Muscle layer of duodenum (tissue), 2 donors: ENCODE results near the gene FNDC3B.

Source experiments
- H3K27ac ChIP-seq: one replicate; pipeline ENCODE4 v1.7.0; 2013; ENCODE audit warnings: mild to moderate bottlenecking, low read length
- H3K27me3 ChIP-seq: one replicate; pipeline ENCODE4 v1.7.0; 2013; ENCODE audit warnings: low read depth, mild to moderate bottlenecking, control low read depth, low read length
- H3K36me3 ChIP-seq, 2 donors: one replicate each; pipeline ENCODE4 v1.7.0; 2013; ENCODE audit warnings: low read length in 2 of 2, control low read depth in 1 of 2, mild to moderate bottlenecking in 1 of 2; ENCODE audit not compliant: insufficient read depth in 2 of 2, control insufficient read depth in 1 of 2
- H3K4me1 ChIP-seq, 2 donors: one replicate each; pipeline ENCODE4 v1.7.0; 2013; ENCODE audit warnings: low read length in 2 of 2, mild to moderate bottlenecking in 2 of 2, control low read depth in 1 of 2, moderate library complexity in 1 of 2; ENCODE audit not compliant: insufficient read depth in 2 of 2, control insufficient read depth in 1 of 2
- H3K4me3 ChIP-seq, 2 donors: one replicate each; pipeline ENCODE4 v1.7.0; 2013; ENCODE audit warnings: low read length in 2 of 2, low read depth in 1 of 2, mild to moderate bottlenecking in 1 of 2
- H3K9me3 ChIP-seq, 2 donors: one replicate each; pipeline ENCODE4 v1.7.0; 2013; ENCODE audit warnings: low read length in 2 of 2, control low read depth in 1 of 2, mild to moderate bottlenecking in 1 of 2; ENCODE audit not compliant: control insufficient read depth in 1 of 2
- donor health status: healthy.

The FNDC3B gene

DNA sequence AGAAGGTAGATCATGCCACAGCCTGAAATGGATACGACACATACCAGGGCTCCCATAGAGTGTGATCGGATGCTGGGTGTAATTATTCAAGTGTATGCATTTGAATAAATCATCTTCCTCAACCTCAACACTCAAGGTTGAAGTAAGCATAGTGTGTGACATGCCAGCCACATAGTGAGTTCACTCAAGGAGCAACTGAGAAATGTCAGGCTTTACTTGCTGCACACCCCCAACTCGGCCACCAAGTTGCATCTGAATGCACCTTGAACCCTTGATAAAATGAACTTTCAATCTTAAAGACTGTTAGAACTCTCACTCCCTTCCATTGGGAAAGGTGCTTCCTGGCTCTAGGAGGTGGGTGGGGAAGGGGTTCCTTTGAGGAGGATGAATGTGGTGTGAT is 287.6 kb downstream of the FNDC3B start:
- no peak overlapping the region for H3K4me3 ChIP-seq
- no peaks in the 10 kb centered on the region for H3K9me3 ChIP-seq
- H3K36me3 ChIP-seq = peaks cover 41 to 44% of the 10 kb centered on the region in 2 donors
- H3K27ac ChIP-seq = no peak overlapping the region
- peaks cover 0 to 5% of the 10 kb centered on the region in 2 donors for H3K4me1 ChIP-seq
- no peaks in the 10 kb centered on the region for H3K27me3 ChIP-seq

DNA sequence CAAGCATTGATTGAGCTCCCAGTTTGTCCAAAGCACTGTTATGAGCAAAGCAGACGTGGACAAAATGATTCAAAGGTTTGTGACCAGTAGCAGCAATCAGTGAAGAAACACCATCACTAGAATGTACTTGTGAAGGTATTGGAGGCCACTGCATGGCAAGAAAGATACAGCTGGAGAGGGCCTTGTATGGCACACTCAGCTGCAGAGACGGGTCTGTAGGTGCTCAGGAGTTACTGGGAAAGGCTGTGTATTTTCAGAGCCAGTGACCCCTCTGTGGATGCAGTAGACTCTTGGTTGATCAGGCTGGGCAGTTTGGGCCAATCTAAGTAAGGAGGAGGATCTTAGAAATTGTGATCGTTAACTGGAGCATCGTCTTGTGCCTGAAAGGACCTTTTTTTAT is 288.9 kb downstream of the FNDC3B start:
- no peaks in the 10 kb centered on the region for H3K9me3 ChIP-seq
- H3K4me1 ChIP-seq = peaks cover 0 to 5% of the 10 kb centered on the region in 2 donors

DNA sequence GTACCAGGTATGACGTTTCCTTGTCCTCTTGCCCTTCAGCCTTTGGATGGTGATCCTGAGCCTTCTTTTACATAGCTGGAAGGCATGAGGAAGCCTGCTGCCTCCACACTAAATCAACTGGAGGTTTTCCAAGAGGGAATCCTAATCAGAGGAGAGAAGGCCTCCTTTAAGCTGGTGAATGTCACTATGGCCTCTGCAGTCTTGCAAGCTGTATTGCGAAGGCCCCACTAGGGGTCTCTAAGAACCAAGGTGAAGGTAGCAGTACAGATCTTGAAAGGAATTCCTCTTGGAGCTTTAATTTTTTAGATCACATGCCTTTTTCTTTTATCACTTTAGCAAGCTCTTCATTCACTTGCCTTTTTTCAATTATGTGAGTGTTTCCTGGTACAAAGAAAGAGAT is 289.7 kb downstream of the FNDC3B start:
- Histone ChIP-seq H3K4me3 (no peak overlapping the region), H3K4me1 (no peaks in the 10 kb centered on the region), H3K9me3 (no peaks in the 10 kb centered on the region), H3K27ac (no peak overlapping the region), H3K27me3 (no peaks in the 10 kb centered on the region), H3K36me3 (peaks cover 40 to 52% of the 10 kb centered on the region in 2 donors)

More for the DNA sequence above, 288.9 kb downstream of the FNDC3B start:
- no peaks in the 10 kb centered on the region for H3K27me3 ChIP-seq
- no peak overlapping the region for H3K27ac ChIP-seq
- peaks cover 36 to 46% of the 10 kb centered on the region in 2 donors for H3K36me3 ChIP-seq
- H3K4me3 ChIP-seq = no peak overlapping the region

DNA sequence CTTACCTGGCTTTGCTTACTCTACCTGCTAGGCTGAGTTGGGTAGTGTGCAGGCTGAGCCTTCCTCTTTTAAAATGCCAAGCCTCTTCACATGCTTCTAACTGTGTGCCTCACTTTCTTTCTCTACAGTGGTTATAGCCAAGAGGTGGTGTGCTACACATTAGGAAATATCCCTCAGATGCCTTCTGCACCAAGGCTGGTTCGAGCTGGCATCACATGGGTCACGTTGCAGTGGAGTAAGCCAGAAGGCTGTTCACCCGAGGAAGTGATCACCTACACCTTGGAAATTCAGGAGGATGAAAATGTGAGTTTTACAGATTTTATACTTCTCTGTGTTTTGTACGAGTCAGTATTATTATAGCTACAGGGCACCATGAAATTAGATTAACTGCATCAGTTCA is 291.0 kb downstream of the FNDC3B start:
- Histone ChIP-seq H3K27me3 (no peaks in the 10 kb centered on the region), H3K4me3 (no peak overlapping the region), H3K4me1 (no peaks in the 10 kb centered on the region), H3K36me3 (peaks cover 29 to 48% of the 10 kb centered on the region in 2 donors), H3K9me3 (no peaks in the 10 kb centered on the region), H3K27ac (no peak overlapping the region)

DNA sequence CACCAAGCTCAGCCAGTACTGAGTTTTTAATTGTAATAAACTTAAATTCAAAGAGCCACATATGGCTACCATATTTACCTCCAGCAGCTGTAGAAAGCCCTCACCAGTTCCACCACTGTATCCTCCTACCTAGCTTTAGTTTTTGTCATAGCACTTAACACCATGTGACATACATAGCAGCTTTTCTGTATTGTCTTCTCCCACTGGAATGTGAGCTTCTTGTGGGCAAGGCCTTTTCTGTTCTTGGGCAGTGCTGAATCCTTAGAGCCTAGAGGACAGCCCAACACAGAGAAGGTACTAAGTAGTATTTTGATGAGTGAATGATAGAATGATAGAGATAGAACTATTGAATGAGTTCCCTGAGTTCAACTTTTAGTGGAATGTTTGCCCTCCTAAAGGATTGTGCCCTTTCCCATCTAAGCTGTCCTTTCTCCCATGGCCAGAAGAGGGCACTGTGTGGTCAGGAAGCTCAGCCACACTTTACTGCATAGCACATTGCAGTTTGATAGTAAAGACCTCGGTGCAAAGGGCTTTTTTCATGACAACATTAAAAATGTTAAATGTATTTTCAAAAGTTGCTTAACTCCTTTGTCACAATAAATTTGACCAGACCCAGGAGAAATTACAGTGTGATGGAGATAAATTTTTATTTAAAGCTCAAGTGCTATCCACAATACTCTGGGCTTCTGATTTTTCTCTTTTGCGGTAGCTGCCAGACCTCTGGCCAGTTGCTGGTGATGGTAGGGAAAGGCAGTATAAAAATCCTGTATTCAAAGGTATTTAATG is 293.1 kb downstream of the FNDC3B start:
- no peak overlapping the region for H3K27ac ChIP-seq
- no peaks in the 10 kb centered on the region for H3K9me3 ChIP-seq
- H3K27me3 ChIP-seq = no peaks in the 10 kb centered on the region

DNA sequence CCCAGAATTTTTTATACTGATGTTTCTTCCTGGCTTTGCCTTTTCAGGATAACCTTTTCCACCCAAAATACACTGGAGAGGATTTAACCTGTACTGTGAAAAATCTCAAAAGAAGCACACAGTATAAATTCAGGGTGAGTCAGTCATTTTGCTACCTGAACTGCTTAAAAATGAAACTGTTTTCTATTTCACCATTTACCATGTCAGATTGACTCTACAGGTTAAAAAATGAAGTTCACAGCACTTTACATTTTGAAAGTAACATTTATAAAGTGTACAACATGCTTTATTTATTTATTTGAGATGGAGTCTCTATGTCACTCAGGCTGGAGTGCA is 293.6 kb downstream of the FNDC3B start:
- H3K27ac ChIP-seq = no peak overlapping the region

More for the DNA sequence above, 293.1 kb downstream of the FNDC3B start:
- no peak overlapping the region for H3K4me3 ChIP-seq
- no peaks in the 10 kb centered on the region for H3K4me1 ChIP-seq
- H3K36me3 ChIP-seq = peaks cover 28 to 48% of the 10 kb centered on the region in 2 donors

DNA sequence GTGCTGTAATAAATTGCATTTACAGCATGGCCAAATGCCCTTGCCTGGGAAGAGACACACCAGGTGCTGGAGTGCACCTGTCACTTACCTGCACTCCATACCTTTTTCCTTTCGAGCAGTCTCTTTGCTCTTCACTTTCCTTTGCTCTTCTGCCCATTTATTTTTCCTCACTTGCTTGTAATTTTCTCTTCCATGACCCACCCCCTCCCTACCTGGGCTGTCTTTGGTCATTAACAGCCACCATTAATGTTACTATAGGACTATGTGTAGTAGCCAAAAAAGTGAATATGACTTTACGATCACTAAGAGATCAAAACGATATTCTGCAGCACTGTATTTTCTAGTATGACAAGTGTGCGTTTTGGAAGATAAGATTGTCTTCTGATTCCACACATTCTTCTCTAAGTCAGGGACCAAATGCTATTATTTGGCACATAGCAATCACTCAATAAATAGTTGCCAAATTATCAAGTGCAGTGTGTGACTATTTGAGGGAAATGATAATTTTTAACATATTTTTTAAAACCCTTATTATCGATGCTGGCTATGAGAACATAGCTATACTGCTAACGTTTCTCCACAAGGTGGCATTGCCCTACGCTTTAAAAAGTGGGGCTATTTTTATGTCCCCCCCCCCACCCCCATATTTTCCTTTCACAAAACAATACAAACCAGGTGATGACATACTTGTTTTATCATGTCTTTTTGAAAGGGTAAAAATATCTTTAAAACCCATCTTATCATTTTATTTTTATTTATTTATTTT is 294.5 kb downstream of the FNDC3B start:
- no peaks in the 10 kb centered on the region for H3K9me3 ChIP-seq
- H3K27ac ChIP-seq = no peak overlapping the region
- no peak overlapping the region for H3K4me3 ChIP-seq
- peaks cover 26 to 55% of the 10 kb centered on the region in 2 donors for H3K36me3 ChIP-seq
- H3K27me3 ChIP-seq = no peaks in the 10 kb centered on the region
- H3K4me1 ChIP-seq = no peaks in the 10 kb centered on the region

More for the DNA sequence above, 293.6 kb downstream of the FNDC3B start:
- Histone ChIP-seq H3K9me3 (no peaks in the 10 kb centered on the region), H3K27me3 (no peaks in the 10 kb centered on the region), H3K4me1 (no peaks in the 10 kb centered on the region), H3K36me3 (peaks cover 29 to 54% of the 10 kb centered on the region in 2 donors), H3K4me3 (no peak overlapping the region)

DNA sequence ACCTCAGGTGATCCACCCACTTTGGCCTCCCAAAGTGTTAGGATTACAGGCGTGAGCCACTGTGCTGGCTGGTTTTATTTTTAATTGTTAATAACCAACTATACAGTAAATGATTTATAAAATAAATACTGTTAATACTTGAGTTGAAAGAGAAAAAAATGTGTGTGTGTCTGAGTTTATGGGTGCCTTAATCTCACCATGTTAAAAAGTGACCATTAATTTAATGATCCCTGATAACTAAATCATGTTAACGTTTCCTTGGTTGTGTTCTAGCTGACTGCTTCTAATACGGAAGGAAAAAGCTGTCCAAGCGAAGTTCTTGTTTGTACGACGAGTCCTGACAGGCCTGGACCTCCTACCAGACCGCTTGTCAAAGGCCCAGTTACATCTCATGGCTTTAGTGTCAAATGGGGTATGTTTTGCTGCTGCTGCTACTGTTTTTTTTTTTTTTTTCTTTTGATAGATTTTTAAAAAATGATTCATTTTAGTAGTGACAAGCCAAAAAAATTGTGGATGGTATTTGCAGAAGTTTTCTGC is 295.4 kb downstream of the FNDC3B start:
- H3K36me3 ChIP-seq = peaks cover 19 to 52% of the 10 kb centered on the region in 2 donors
- no peaks in the 10 kb centered on the region for H3K27me3 ChIP-seq
- H3K27ac ChIP-seq = no peak overlapping the region
- H3K4me3 ChIP-seq = no peak overlapping the region
- no peaks in the 10 kb centered on the region for H3K4me1 ChIP-seq
- H3K9me3 ChIP-seq = no peaks in the 10 kb centered on the region

DNA sequence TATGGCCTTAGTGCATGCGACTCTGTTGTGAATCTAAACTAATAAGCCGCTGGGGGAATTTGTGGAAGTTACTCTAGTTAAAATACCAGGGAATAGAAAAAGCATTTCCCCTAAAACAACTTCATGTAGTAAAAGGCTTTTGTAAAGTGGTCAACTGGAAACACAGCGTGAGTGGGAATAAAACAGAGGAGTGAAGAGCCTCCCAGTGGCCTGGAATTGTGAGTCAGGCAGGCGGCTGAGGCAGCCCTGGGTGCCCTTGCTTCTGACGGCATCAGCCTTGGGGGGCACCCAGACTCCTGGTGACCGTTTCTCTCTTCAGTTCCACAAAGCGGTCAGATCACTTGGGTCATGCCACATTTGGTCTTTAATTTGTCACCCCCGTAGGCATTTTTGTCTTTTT is 300.5 kb downstream of the FNDC3B start:
- Histone ChIP-seq H3K27me3 (no peaks in the 10 kb centered on the region), H3K27ac (no peak overlapping the region), H3K4me1 (no peaks in the 10 kb centered on the region), H3K36me3 (peaks cover 42 to 66% of the 10 kb centered on the region in 2 donors), H3K4me3 (no peak overlapping the region), H3K9me3 (no peaks in the 10 kb centered on the region)

DNA sequence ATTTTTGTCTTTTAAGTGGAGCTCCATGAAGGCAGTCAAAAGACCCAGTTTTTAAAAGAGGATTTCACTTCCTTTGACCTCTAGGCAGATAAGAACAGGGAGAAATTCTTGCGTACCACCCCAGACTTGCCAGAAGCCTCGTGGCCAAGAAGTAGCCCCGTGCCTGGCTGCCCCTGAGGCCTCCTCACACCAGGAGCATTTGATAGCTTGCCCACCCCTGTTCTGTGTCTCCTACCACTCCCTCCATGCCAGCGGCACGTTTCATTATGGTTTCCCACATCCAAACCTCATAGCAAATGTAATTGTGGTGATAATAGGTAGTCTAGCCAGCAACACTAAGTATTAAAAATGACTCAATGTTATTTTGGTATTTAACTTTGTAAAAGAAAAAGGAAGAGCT is 301.2 kb downstream of the FNDC3B start:
- H3K27me3 ChIP-seq = no peaks in the 10 kb centered on the region
- H3K27ac ChIP-seq = no peak overlapping the region
- no peaks in the 10 kb centered on the region for H3K4me1 ChIP-seq
- H3K36me3 ChIP-seq = peaks cover 49 to 68% of the 10 kb centered on the region in 2 donors
- H3K4me3 ChIP-seq = no peak overlapping the region
- no peaks in the 10 kb centered on the region for H3K9me3 ChIP-seq

DNA sequence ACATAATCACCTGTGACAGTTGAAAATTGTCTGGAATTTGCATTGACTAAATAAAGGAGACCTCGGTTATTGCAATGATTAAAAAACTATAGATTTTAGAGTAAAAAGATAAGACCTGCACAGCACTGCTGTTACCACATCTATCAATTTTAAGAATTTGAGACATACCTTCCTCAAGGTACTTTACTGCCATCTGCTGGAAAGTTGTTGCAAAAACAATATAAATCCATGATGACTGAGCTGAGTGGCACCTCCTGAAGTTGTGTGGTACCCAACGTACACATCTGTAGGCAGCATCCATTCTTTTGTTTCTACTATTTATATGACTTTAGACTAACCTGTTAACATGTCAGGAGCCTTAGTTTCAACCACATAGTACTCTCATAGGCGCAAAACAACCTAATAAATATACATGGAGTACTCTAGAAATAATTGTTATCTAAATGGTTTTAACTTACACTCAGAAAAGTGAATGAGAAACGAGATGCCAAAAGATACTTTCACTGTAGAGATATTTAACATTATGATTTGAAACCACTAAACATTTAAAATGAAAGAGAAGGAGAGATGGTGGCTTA is 302.2 kb downstream of the FNDC3B start:
- Histone ChIP-seq H3K4me1 (no peaks in the 10 kb centered on the region), H3K27me3 (no peaks in the 10 kb centered on the region), H3K36me3 (peaks cover 55 to 68% of the 10 kb centered on the region in 2 donors), H3K9me3 (no peaks in the 10 kb centered on the region), H3K27ac (no peak overlapping the region), H3K4me3 (no peak overlapping the region)
